ENCODE data around the gene GNB1L.
A peak's percentile ranks its signal among the peaks of the same experiment; 100 is the strongest.

The GNB1L gene

DNA sequence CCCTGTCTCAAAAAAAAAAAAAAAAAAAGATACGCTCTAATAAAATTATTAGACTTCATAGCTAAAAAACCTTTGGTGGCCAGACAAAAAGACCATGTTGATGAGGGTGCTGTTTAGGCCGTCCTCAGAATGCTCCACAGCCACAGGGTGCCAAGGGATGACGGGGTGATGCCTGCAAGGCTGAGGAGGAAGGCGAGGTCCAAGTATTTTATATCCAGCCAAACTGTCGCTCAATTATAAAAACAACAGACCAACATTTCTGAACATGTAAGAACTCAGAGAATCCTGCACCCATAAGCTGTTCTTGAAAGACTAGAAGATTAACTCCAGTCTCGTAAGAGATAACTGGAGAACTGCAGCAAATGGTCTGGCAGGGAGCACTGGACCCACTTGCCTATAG lies 64.8 kb downstream of the GNB1L start:
- Histone ChIP-seq H3K23ac (ENCODE audit: low read depth, low read length, poor library complexity) (no peak overlapping the region), H3K4me3 (ENCODE audit: low read length in 2 of 2) (no peak overlapping the region), H3K27me3 (ENCODE audit: control insufficient read depth in 3 of 3, insufficient read depth in 3 of 3, low read depth in 1 of 3, low read length in 3 of 3) (no peaks in the 10 kb centered on the region), H3K9ac (ENCODE audit: low read depth, low read length, poor library complexity) (no peak overlapping the region), H3K27ac (replicated peaks; ENCODE audit: low read length) (no peak overlapping the region), H3K4me1 (ENCODE audit: control insufficient read depth in 2 of 2, insufficient read depth in 1 of 2, low read depth in 1 of 2, low read length in 2 of 2) (no peaks in the 10 kb centered on the region), H3K79me1 (ENCODE audit: low read depth, low read length) (peaks cover 1% of the 10 kb centered on the region), H2AFZ (ENCODE audit: low read length) (no peak overlapping the region), H2BK5ac (ENCODE audit: low read length) (no peak overlapping the region), H4K91ac (ENCODE audit: low read depth, low read length, poor library complexity) (no peak overlapping the region), H3K36me3 (replicated peaks in 1 of 2; ENCODE audit: control insufficient read depth in 2 of 2, insufficient read depth in 2 of 2, low read length in 2 of 2) (peaks cover 0 to 3% of the 10 kb centered on the region in 2 donors), H3K18ac (ENCODE audit: low read length) (no peak overlapping the region), H2AK5ac (ENCODE audit: low read depth, low read length) (no peak overlapping the region), H2BK12ac (ENCODE audit: low read length) (no peak overlapping the region), H3K4me2 (ENCODE audit: insufficient read depth, low read length, poor library complexity, severe bottlenecking) (no peak overlapping the region), H3K14ac (ENCODE audit: low read length) (no peak overlapping the region), H4K8ac (ENCODE audit: low read depth, low read length) (no peak overlapping the region), H3K9me3 (replicated peaks in 1 of 2; ENCODE audit: control insufficient read depth in 2 of 2, insufficient read depth in 1 of 2, low read depth in 1 of 2, low read length in 2 of 2) (peaks cover 0 to 26% of the 10 kb centered on the region in 2 donors), H3K4ac (ENCODE audit: low read length) (no peak overlapping the region), H2BK120ac (ENCODE audit: low read depth, low read length) (no peak overlapping the region), H2BK15ac (ENCODE audit: low read length) (no peak overlapping the region)
- no CpG with 5 or more reads among the region's 6 CpGs for WGBS, 2 donors (ENCODE audit: extremely low coverage in 2 of 2, insufficient read length in 2 of 2, insufficient replicate concordance in 1 of 2)
- no peak for DNase-seq (ENCODE audit: low spot score)

DNA sequence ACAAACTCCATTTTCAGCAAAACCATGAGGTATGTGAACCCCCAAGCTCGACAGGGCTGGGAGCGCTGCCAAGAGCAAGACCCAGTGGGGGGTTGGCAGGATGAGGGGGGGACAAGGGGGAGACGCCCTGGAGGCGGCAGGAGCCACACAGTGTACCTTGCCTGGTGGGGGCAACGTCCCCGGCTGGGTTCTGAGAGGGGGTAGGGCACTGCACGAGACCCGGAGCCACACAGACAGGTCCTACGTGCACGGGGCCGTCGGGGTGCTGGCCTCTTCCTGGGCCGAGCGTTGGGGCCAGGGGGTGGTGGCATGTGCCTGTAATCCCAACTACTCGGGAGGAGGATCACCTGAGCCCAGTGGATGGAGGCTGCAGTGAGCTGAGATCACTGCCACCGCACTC lies 65.3 kb downstream of the GNB1L start:
- H3K79me1 ChIP-seq (ENCODE audit: low read depth, low read length): peaks cover 1% of the 10 kb centered on the region
- H3K27me3 ChIP-seq (ENCODE audit: control insufficient read depth in 3 of 3, insufficient read depth in 3 of 3, low read depth in 1 of 3, low read length in 3 of 3): no peaks in the 10 kb centered on the region
- no peak overlapping the region for H3K4ac ChIP-seq (ENCODE audit: low read length)
- DNase-seq (ENCODE audit: low spot score): no peak
- no peak overlapping the region for H2AK5ac ChIP-seq (ENCODE audit: low read depth, low read length)
- no peak overlapping the region for H2BK15ac ChIP-seq (ENCODE audit: low read length)
- peak overlapping the region; percentile 75 for H3K18ac ChIP-seq (ENCODE audit: low read length)
- H4K91ac ChIP-seq (ENCODE audit: low read depth, low read length, poor library complexity): no peak overlapping the region
- no peak overlapping the region for H3K4me3 ChIP-seq (ENCODE audit: low read length in 2 of 2)
- peak overlapping the region; percentile 25 for H3K23ac ChIP-seq (ENCODE audit: low read depth, low read length, poor library complexity)
- H2BK120ac ChIP-seq (ENCODE audit: low read depth, low read length): no peak overlapping the region
- H3K14ac ChIP-seq (ENCODE audit: low read length): no peak overlapping the region
- peak overlapping the region; percentile 19 for H4K8ac ChIP-seq (ENCODE audit: low read depth, low read length)
- H3K9ac ChIP-seq (ENCODE audit: low read depth, low read length, poor library complexity): no peak overlapping the region
- H3K4me2 ChIP-seq (ENCODE audit: insufficient read depth, low read length, poor library complexity, severe bottlenecking): no peak overlapping the region
- H3K9me3 ChIP-seq (replicated peaks in 1 of 2; ENCODE audit: control insufficient read depth in 2 of 2, insufficient read depth in 1 of 2, low read depth in 1 of 2, low read length in 2 of 2): peaks cover 0 to 26% of the 10 kb centered on the region in 2 donors
- H3K4me1 ChIP-seq (ENCODE audit: control insufficient read depth in 2 of 2, insufficient read depth in 1 of 2, low read depth in 1 of 2, low read length in 2 of 2): no peaks in the 10 kb centered on the region
- H3K36me3 ChIP-seq (replicated peaks in 1 of 2; ENCODE audit: control insufficient read depth in 2 of 2, insufficient read depth in 2 of 2, low read length in 2 of 2): peaks cover 0 to 3% of the 10 kb centered on the region in 2 donors
- no peak overlapping the region for H2BK5ac ChIP-seq (ENCODE audit: low read length)
- H2AFZ ChIP-seq (ENCODE audit: low read length): no peak overlapping the region
- no peak overlapping the region for H2BK12ac ChIP-seq (ENCODE audit: low read length)
- WGBS, 2 donors (ENCODE audit: extremely low coverage in 2 of 2, insufficient read length in 2 of 2, insufficient replicate concordance in 1 of 2): no CpG with 5 or more reads among the region's 16 CpGs
- no peak overlapping the region for H3K27ac ChIP-seq (replicated peaks; ENCODE audit: low read length)

GRCh38 chr22:19788661-19789225 lies 65.9 kb downstream of the GNB1L start:
- peak overlapping the region; percentile 59 for H3K18ac ChIP-seq (ENCODE audit: low read length)
- no peak overlapping the region for H2BK12ac ChIP-seq (ENCODE audit: low read length)
- H3K27ac ChIP-seq (replicated peaks; ENCODE audit: low read length): no peak overlapping the region
- H3K23ac ChIP-seq (ENCODE audit: low read depth, low read length, poor library complexity): peak overlapping the region; percentile 11
- peaks cover 0 to 23% of the 10 kb centered on the region in 2 donors for H3K9me3 ChIP-seq (replicated peaks in 1 of 2; ENCODE audit: control insufficient read depth in 2 of 2, insufficient read depth in 1 of 2, low read depth in 1 of 2, low read length in 2 of 2)
- no peaks in the 10 kb centered on the region for H3K27me3 ChIP-seq (ENCODE audit: control insufficient read depth in 3 of 3, insufficient read depth in 3 of 3, low read depth in 1 of 3, low read length in 3 of 3)
- no peak overlapping the region for H3K9ac ChIP-seq (ENCODE audit: low read depth, low read length, poor library complexity)
- H3K79me1 ChIP-seq (ENCODE audit: low read depth, low read length): peaks cover 1% of the 10 kb centered on the region
- no peak for DNase-seq (ENCODE audit: low spot score)
- H3K4me3 ChIP-seq (ENCODE audit: low read length in 2 of 2): no peak overlapping the region
- WGBS, 2 donors (ENCODE audit: extremely low coverage in 2 of 2, insufficient read length in 2 of 2, insufficient replicate concordance in 1 of 2): no CpG with 5 or more reads among the region's 34 CpGs
- no peak overlapping the region for H2BK120ac ChIP-seq (ENCODE audit: low read depth, low read length)
- no peak overlapping the region for H4K91ac ChIP-seq (ENCODE audit: low read depth, low read length, poor library complexity)
- no peak overlapping the region for H3K4ac ChIP-seq (ENCODE audit: low read length)
- no peak overlapping the region for H2BK5ac ChIP-seq (ENCODE audit: low read length)
- H3K4me2 ChIP-seq (ENCODE audit: insufficient read depth, low read length, poor library complexity, severe bottlenecking): no peak overlapping the region
- no peaks in the 10 kb centered on the region for H3K4me1 ChIP-seq (ENCODE audit: control insufficient read depth in 2 of 2, insufficient read depth in 1 of 2, low read depth in 1 of 2, low read length in 2 of 2)
- H2AFZ ChIP-seq (ENCODE audit: low read length): no peak overlapping the region
- H2BK15ac ChIP-seq (ENCODE audit: low read length): no peak overlapping the region
- peaks cover 0 to 3% of the 10 kb centered on the region in 2 donors for H3K36me3 ChIP-seq (replicated peaks in 1 of 2; ENCODE audit: control insufficient read depth in 2 of 2, insufficient read depth in 2 of 2, low read length in 2 of 2)
- H4K8ac ChIP-seq (ENCODE audit: low read depth, low read length): no peak overlapping the region
- H2AK5ac ChIP-seq (ENCODE audit: low read depth, low read length): no peak overlapping the region
- H3K14ac ChIP-seq (ENCODE audit: low read length): no peak overlapping the region

GRCh38 chr22:19787849-19788141 lies 66.9 kb downstream of the GNB1L start:
- Histone ChIP-seq H3K9me3 (replicated peaks in 1 of 2; ENCODE audit: control insufficient read depth in 2 of 2, insufficient read depth in 1 of 2, low read depth in 1 of 2, low read length in 2 of 2) (peaks cover 0 to 23% of the 10 kb centered on the region in 2 donors), H2AK5ac (ENCODE audit: low read depth, low read length) (peak overlapping the region; percentile 70), H4K8ac (ENCODE audit: low read depth, low read length) (no peak overlapping the region), H2AFZ (ENCODE audit: low read length) (no peak overlapping the region), H3K18ac (ENCODE audit: low read length) (peak overlapping the region; percentile 34), H3K9ac (ENCODE audit: low read depth, low read length, poor library complexity) (no peak overlapping the region), H3K4ac (ENCODE audit: low read length) (no peak overlapping the region), H3K23ac (ENCODE audit: low read depth, low read length, poor library complexity) (peak overlapping the region; percentile 92), H2BK120ac (ENCODE audit: low read depth, low read length) (peak overlapping the region; percentile 14), H3K27me3 (ENCODE audit: control insufficient read depth in 3 of 3, insufficient read depth in 3 of 3, low read depth in 1 of 3, low read length in 3 of 3) (no peaks in the 10 kb centered on the region), H3K79me1 (ENCODE audit: low read depth, low read length) (peaks cover 1% of the 10 kb centered on the region), H2BK15ac (ENCODE audit: low read length) (no peak overlapping the region), H3K14ac (ENCODE audit: low read length) (peak overlapping the region; percentile 49), H2BK12ac (ENCODE audit: low read length) (no peak overlapping the region), H3K36me3 (replicated peaks in 1 of 2; ENCODE audit: control insufficient read depth in 2 of 2, insufficient read depth in 2 of 2, low read length in 2 of 2) (peaks cover 0 to 3% of the 10 kb centered on the region in 2 donors), H3K4me2 (ENCODE audit: insufficient read depth, low read length, poor library complexity, severe bottlenecking) (no peak overlapping the region), H3K4me1 (ENCODE audit: control insufficient read depth in 2 of 2, insufficient read depth in 1 of 2, low read depth in 1 of 2, low read length in 2 of 2) (no peaks in the 10 kb centered on the region), H4K91ac (ENCODE audit: low read depth, low read length, poor library complexity) (no peak overlapping the region), H3K27ac (replicated peaks; ENCODE audit: low read length) (no peak overlapping the region), H2BK5ac (ENCODE audit: low read length) (peak overlapping the region; percentile 68), H3K4me3 (ENCODE audit: low read length in 2 of 2) (no peak overlapping the region)
- WGBS, 2 donors (ENCODE audit: extremely low coverage in 2 of 2, insufficient read length in 2 of 2, insufficient replicate concordance in 1 of 2): no CpG with 5 or more reads among the region's 9 CpGs
- DNase-seq (ENCODE audit: low spot score): no peak
